ENCODE measurements around the gene RAD51B. TPM values are rescaled to one million over a fixed set of nuclear protein-coding genes. Genes with fewer than 3 reads are reported as not detected.
"Not testable (repeated sequence)": the region's sequence is repeated elsewhere in the genome, so short reads cannot be mapped to it uniquely, and the experiment has no call there.

RAD51B gene
- polyA plus RNA-seq, 3 donors: 2.4 to 4.9 (median 3.3) TPM

- 36 to 65% (median 63%) methylated on average over 2 of the region's 2 CpGs for WGBS, 3 donors
- no peak overlapping the region for H3K27ac ChIP-seq (ENCODE audit: low read depth, low read length)
Observed at GRCh38 chr14:68033336-68033932, 213.9 kb downstream of the RAD51B start.

DNA sequence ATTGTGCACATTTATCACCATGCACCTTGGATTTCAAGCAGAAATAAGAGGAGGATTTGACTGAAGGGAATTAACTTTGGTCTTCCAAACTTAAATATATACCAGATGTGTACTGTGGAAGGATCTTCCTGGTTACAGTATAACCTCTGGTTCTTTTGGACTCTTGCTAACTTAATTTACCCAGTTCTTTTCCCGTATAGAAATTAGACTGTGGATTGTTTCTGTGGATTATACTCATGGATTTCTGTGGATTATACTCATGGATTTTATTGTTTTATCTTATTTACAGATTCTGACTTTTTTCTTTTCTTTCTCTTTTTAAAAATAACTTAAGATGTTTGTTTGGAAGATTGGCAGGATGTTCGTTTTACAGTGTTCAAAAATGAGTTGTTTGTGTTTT, 215.3 kb downstream of the RAD51B start:
- no peak overlapping the region for H3K27ac ChIP-seq (ENCODE audit: low read depth, low read length)
- WGBS, 3 donors: 67 to 88% (median 86%) methylated on average over 2 of the region's 2 CpGs

- no peak overlapping the region for H3K27ac ChIP-seq (ENCODE audit: low read depth, low read length)
- WGBS, 3 donors: 86 to 91% (median 89%) methylated on average over 6 of the region's 6 CpGs
Observed at GRCh38 chr14:68036202-68036601, 216.6 kb downstream of the RAD51B start.

- H3K27ac ChIP-seq (ENCODE audit: low read depth, low read length): no peak overlapping the region
Observed at GRCh38 chr14:68039593-68039992, 220.0 kb downstream of the RAD51B start.

- WGBS, 3 donors: 92 to 94% (median 94%) methylated on average over 6 of the region's 6 CpGs
- no peak overlapping the region for H3K27ac ChIP-seq (ENCODE audit: low read depth, low read length)
Observed at GRCh38 chr14:68040633-68041369, 221.2 kb downstream of the RAD51B start.

GRCh38 chr14:68041876-68042354, 222.3 kb downstream of the RAD51B start:
- 90 to 93% (median 92%) methylated on average over 3 of the region's 3 CpGs for WGBS, 3 donors
- no peak overlapping the region for H3K27ac ChIP-seq (ENCODE audit: low read depth, low read length)

- no peak overlapping the region for H3K27ac ChIP-seq (ENCODE audit: low read depth, low read length)
- 73 to 82% (median 76%) methylated on average over 2 of the region's 2 CpGs for WGBS, 3 donors
Observed at GRCh38 chr14:68042586-68043210, 223.1 kb downstream of the RAD51B start.

DNA sequence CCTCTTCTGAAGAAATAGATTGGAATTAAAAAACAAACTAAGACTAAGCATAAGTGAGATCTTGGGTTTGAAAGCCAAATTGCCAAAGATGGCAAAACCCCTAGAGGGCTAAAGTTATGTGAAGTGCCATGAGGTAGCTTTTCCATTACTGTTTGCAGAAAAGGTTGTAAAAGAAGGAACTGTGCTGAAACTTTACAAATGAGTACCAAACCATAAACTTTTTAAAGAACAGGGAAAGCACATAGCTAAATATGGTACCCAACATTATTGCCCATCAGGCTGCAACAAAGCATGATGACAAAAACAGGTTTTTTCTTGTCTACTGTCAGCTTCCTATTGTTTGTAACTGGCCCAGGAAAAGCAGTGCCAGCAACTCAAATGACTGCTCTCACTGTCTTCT, 224.2 kb downstream of the RAD51B start:
- no peak overlapping the region for H3K27ac ChIP-seq (ENCODE audit: low read depth, low read length)

DNA sequence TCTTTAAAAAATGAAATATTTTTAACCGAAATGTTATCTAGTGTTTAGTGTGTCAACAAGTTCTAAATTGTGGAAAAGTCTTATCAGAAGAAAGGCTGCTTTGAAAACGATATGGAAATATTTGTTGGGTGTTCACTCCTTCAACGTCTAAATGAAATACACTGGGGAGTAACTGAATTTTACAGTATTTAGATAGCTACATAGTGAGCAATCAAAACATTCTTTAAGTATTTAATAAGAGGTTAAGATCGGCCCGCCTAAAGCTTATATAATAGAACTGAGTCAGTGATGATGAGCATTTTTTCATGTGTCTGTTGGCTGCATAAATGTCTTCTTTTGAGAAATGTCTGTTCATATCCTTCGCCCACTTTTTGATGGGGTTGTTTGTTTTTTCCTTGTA, 228.3 kb downstream of the RAD51B start:
- no peak overlapping the region for H3K27ac ChIP-seq (ENCODE audit: low read depth, low read length)
- 46 to 62% (median 55%) methylated on average over 6 of the region's 6 CpGs for WGBS, 3 donors

GRCh38 chr14:68048815-68049214, 229.2 kb downstream of the RAD51B start:
- not testable (repeated sequence) for H3K27ac ChIP-seq (ENCODE audit: low read depth, low read length)
- 98 to 100% (median 100%) methylated on average over 2 of the region's 2 CpGs for WGBS, 3 donors

DNA sequence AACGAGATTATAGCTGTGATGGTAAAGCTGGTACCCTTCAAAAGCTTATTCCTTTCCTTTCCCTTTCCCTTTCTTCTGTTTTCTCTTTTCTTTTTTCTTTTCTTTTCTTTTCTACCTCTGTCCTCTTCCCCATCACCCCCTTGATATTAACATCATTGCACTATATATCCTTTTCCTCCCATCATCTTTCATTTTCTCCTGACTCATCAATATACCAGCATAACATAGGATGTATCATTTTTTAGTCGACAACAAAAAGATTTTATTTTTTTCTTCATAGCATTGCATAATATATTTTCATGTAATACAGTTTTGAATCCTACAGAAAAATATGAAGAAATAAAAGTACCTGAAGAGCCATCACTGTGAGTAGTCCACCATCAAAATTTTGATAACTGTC, 230.6 kb downstream of the RAD51B start:
- WGBS, 3 donors: 94 to 98% (median 96%) methylated on average over 2 of the region's 2 CpGs
- H3K27ac ChIP-seq (ENCODE audit: low read depth, low read length): no peak overlapping the region

GRCh38 chr14:68051146-68051545, 231.6 kb downstream of the RAD51B start:
- no peak overlapping the region for H3K27ac ChIP-seq (ENCODE audit: low read depth, low read length)
- WGBS, 3 donors: 95 to 98% (median 96%) methylated on average over 1 of the region's 1 CpG

DNA sequence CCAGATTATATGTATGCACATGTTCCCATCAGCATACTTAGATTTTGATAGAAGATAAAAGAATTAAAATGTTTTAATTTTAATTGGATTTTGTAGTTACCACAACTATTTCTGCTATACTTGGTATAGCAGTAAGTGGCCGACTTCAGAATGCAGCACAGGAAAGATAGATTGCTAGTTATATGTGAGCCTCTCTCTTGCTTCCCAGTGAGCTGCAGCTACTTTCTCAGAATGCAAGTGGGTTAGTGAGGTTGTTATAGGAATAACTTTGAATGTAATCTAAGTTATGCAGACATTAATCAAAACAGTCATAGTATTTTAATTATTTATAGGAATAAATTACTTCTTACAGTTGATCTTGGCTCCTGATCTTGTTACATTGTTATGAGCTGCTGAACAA, 240.6 kb downstream of the RAD51B start:
- H3K27ac ChIP-seq (ENCODE audit: low read depth, low read length): no peak overlapping the region
- WGBS, 3 donors: 67 to 75% (median 70%) methylated on average over 1 of the region's 1 CpG

DNA sequence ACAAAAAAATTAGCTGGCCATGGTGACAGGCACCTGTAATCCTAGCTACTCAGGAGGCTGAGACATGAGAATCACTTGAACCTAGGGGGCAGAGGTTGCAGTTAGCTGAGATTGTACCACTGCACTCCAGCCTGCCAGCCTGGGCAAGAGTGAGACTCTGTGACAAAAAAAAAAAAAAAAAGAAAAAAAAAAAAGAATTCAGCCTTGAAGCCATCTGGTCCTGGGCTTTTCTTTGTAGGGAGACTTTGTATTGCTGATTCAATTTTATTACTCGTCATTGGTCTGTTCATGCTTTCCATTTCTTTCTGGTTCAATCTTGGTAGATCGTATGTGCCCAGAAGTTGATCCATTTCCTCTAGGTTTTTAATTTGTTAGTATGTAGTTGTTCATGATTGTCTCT, 243.1 kb downstream of the RAD51B start:
- H3K27ac ChIP-seq (ENCODE audit: low read depth, low read length): no peak overlapping the region
- 52 to 96% (median 95%) methylated on average over 2 of the region's 2 CpGs for WGBS, 3 donors

DNA sequence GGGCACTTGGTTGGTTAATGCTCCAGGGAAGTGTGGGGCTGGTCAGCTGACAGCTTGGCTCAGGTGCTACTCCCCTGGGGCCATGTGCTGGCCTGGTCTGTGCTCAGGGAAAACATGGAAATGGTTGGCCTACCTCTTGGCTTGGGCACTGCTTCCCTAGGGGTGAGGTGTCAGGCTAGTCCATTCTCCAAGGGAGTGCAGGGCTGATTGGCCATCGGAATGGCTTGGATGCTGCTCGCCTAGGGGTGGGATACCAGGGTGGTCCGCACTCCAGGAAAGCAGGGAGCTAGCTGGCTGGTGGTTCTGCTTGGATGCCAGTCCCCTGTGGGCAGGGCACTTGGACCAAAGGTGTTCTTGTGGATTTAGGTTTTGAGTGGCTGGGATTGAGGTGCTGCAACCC, 245.7 kb downstream of the RAD51B start:
- no peak overlapping the region for H3K27ac ChIP-seq (ENCODE audit: low read depth, low read length)
- 95 to 100% (median 97%) methylated on average over 3 of the region's 3 CpGs for WGBS, 3 donors

- no peak overlapping the region for H3K27ac ChIP-seq (ENCODE audit: low read depth, low read length)
Observed at GRCh38 chr14:68074765-68075381, 255.3 kb downstream of the RAD51B start.

DNA sequence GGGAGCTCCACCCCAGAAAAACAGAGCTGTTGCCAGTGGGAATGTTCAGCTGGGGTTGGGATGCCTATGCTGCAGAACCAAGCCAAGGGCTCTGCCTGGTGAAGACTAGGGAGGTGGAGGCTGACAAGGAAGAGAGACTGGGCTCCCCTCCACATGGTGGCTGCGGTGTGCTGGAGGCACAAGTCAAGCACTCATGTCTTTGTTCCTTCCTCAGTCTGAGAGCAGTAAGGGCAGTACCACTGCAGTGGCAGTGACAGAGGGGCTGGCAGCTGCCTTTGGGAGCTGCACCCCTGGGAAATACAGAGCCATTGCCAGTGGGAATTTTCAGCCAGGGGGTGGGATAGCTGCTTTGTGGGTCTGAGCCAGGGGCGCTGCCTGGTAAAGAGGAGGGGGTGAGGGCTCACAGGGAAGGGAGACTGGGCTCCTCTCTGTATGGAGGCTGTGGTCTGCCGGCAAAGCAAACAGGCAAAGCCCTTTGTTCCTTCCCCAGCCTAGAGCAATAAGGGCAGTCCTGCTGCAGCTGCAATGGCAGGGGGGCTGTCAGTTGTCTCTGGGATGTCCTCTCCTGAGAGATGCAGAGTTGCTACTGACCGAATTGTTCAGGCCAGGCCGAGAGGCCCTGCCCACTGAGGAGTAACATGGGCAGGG, 255.9 kb downstream of the RAD51B start:
- WGBS, 3 donors: 93 to 99% (median 94%) methylated on average over 5 of the region's 5 CpGs
- no peak overlapping the region for H3K27ac ChIP-seq (ENCODE audit: low read depth, low read length)

More at GRCh38 chr14:68074765-68075381, 255.3 kb downstream of the RAD51B start:
- 92 to 95% (median 92%) methylated on average over 3 of the region's 3 CpGs for WGBS, 3 donors

GRCh38 chr14:68076451-68076850, 256.9 kb downstream of the RAD51B start:
- WGBS, 3 donors: 57 to 95% (median 87%) methylated on average over 1 of the region's 1 CpG
- H3K27ac ChIP-seq (ENCODE audit: low read depth, low read length): no peak overlapping the region

All from adipose tissue (tissue), 3 donors.